Suprapubic skin (tissue), 4 donors: ENCODE measurements around the gene SCN1B. TPM values are rescaled to one million over a fixed set of nuclear protein-coding genes. Genes with fewer than 3 reads are reported as not detected.
"Not testable (repeated sequence)": the region's sequence is repeated elsewhere in the genome, so short reads cannot be mapped to it uniquely, and the experiment has no call there.

Source experiments
- DNase-seq, 2 donors: peaks; one replicate each; pipeline ENCODE4 v3.0.0-alpha.2; 2019; ENCODE audit warnings: low spot score in 2 of 2
- H3K27ac ChIP-seq: fragments of 200-600 bp; sonication (generic); one replicate; pipeline ENCODE4 v1.5.1; 2019
- H3K27me3 ChIP-seq: fragments of 200-600 bp; sonication (generic); one replicate; pipeline ENCODE4 v1.5.1; 2019
- H3K36me3 ChIP-seq: fragments of 200-600 bp; sonication (generic); one replicate; pipeline ENCODE4 v1.5.1; 2019
- H3K4me1 ChIP-seq: fragments of 200-600 bp; sonication (generic); one replicate; pipeline ENCODE4 v1.5.1; 2019
- H3K4me3 ChIP-seq: fragments of 200-600 bp; sonication (generic); one replicate; pipeline ENCODE4 v1.5.1; 2019; ENCODE audit warnings: mild to moderate bottlenecking
- H3K9me3 ChIP-seq: fragments of 200-600 bp; sonication (generic); one replicate; pipeline ENCODE4 v1.5.1; 2019
- CTCF ChIP-seq, 2 donors: fragments of 200-600 bp in 1 of 2; fragments of 450-650 bp in 1 of 2; sonication (generic) in 1 of 2; IDR thresholded peaks; one replicate each; pipeline ENCODE4 v1.5.1; 2016 to 2019; ENCODE audit warnings: antibody characterized with exemption in 2 of 2, mild to moderate bottlenecking in 1 of 2, moderate library complexity in 1 of 2
- EP300 ChIP-seq: sonication (generic); formaldehyde crosslinking; IDR thresholded peaks from one replicate; pipeline ENCODE4 v1.6.1; 2017; ENCODE audit warnings: antibody characterized with exemption
- POLR2A ChIP-seq, 2 donors: fragments of 450-650 bp; IDR thresholded peaks; one replicate each; pipeline ENCODE4 v1.6.1; 2017; ENCODE audit warnings: antibody characterized with exemption in 2 of 2, mild to moderate bottlenecking in 2 of 2, moderate library complexity in 2 of 2
- POLR2AphosphoS5 ChIP-seq, 3 donors: sonication (generic); formaldehyde crosslinking; IDR thresholded peaks; one replicate each; pipeline ENCODE4 v1.6.1; 2017; ENCODE audit warnings: antibody characterized with exemption in 3 of 3
- whole genome bisulfite sequencing: methylation state at CpG from one replicate; pipeline ENCODE4 v1.1.5; 2018; 5-methylcytosine and 5-hydroxymethylcytosine counted together
- total RNA-seq, 4 donors: library from RNA; depleted of rRNA; stranded (reverse); fragments of >200 nt; gene quantifications; one replicate each; pipeline ENCODE4 v1.1.0, GENCODE V29; 2016

SCN1B gene
- total RNA-seq, 4 donors from 2014 or later, result 1.4 to 4.3 (median 2.9) TPM

GRCh38 chr19:34988119-34988518, 42.2 kb upstream of the SCN1B start:
- Histone ChIP-seq H3K9me3 (no peaks in the 10 kb centered on the region), H3K4me3 (no peak overlapping the region), H3K36me3 (no peaks in the 10 kb centered on the region), H3K27me3 (no peaks in the 10 kb centered on the region), H3K4me1 (peaks cover 8% of the 10 kb centered on the region), H3K27ac (no peak overlapping the region)
- no peak for TF ChIP-seq CTCF (IDR thresholded peaks at IDR 0.05)
- TF ChIP-seq POLR2AphosphoS5 (IDR thresholded peaks at IDR 0.05), result no peak
- no peak for TF ChIP-seq POLR2A (IDR thresholded peaks at IDR 0.05)
- TF ChIP-seq EP300, result no peak
- 100% methylated on average over 1 of the region's 1 CpG for WGBS
- no peak for DNase-seq

- no peaks in the 10 kb centered on the region for H3K36me3 ChIP-seq
- 60% methylated on average over 6 of the region's 6 CpGs for WGBS
- peaks cover 8% of the 10 kb centered on the region for H3K4me1 ChIP-seq
- H3K27me3 ChIP-seq, result no peaks in the 10 kb centered on the region
- no peak for TF ChIP-seq POLR2AphosphoS5 (IDR thresholded peaks at IDR 0.05)
- no peak for TF ChIP-seq POLR2A (IDR thresholded peaks at IDR 0.05)
- no peak for TF ChIP-seq CTCF (IDR thresholded peaks at IDR 0.05)
- TF ChIP-seq EP300, result no peak
- H3K27ac ChIP-seq, result no peak overlapping the region
- DNase-seq, result no peak
- no peak overlapping the region for H3K4me3 ChIP-seq
- no peaks in the 10 kb centered on the region for H3K9me3 ChIP-seq
These were observed 41.0 kb upstream of the SCN1B start for GRCh38 chr19:34989298-34989697.

GRCh38 chr19:34990578-34991192, 39.6 kb upstream of the SCN1B start:
- H3K4me3 ChIP-seq, result no peak overlapping the region
- WGBS, result 66% methylated on average over 13 of the region's 13 CpGs

GRCh38 chr19:34991542-34992333, 38.5 kb upstream of the SCN1B start:
- H3K4me3 ChIP-seq, result no peak overlapping the region
- no peak for DNase-seq
- TF ChIP-seq POLR2A (IDR thresholded peaks at IDR 0.05), result no peak
- no peak for TF ChIP-seq POLR2AphosphoS5 (IDR thresholded peaks at IDR 0.05)
- TF ChIP-seq CTCF (IDR thresholded peaks at IDR 0.05), result no peak
- TF ChIP-seq EP300, result no peak
- H3K36me3 ChIP-seq, result no peaks in the 10 kb centered on the region
- no peaks in the 10 kb centered on the region for H3K9me3 ChIP-seq
- H3K27ac ChIP-seq, result no peak overlapping the region
- peaks cover 5% of the 10 kb centered on the region for H3K4me1 ChIP-seq
- 89% methylated on average over 8 of the region's 8 CpGs for WGBS
- no peaks in the 10 kb centered on the region for H3K27me3 ChIP-seq

More at GRCh38 chr19:34990578-34991192, 39.6 kb upstream of the SCN1B start:
- DNase-seq, result no peak
- Histone ChIP-seq H3K36me3 (no peaks in the 10 kb centered on the region), H3K4me1 (peaks cover 7% of the 10 kb centered on the region), H3K27me3 (no peaks in the 10 kb centered on the region), H3K9me3 (no peaks in the 10 kb centered on the region), H3K27ac (no peak overlapping the region)
- TF ChIP-seq POLR2AphosphoS5 (IDR thresholded peaks at IDR 0.05) (no peak), EP300 (no peak), POLR2A (IDR thresholded peaks at IDR 0.05) (no peak), CTCF (IDR thresholded peaks at IDR 0.05) (no peak)

GRCh38 chr19:34992582-34992981, 37.7 kb upstream of the SCN1B start:
- not testable (repeated sequence) for DNase-seq, H3K27ac ChIP-seq, H3K9me3 ChIP-seq, H3K4me3 ChIP-seq, H3K36me3 ChIP-seq, H3K27me3 ChIP-seq, H3K4me1 ChIP-seq
- WGBS, result 96% methylated on average over 7 of the region's 7 CpGs
